HUDEP-2 (cell line): ENCODE results near the gene OTOS.

Experiments used
- DNase-seq, 76 experiments: peaks; one replicate each; lab custom pipeline; 2025; ENCODE audit not compliant: unreplicated experiment in 76 of 76; lab: John Stamatoyannopoulos, UW

Gene OTOS

DNA sequence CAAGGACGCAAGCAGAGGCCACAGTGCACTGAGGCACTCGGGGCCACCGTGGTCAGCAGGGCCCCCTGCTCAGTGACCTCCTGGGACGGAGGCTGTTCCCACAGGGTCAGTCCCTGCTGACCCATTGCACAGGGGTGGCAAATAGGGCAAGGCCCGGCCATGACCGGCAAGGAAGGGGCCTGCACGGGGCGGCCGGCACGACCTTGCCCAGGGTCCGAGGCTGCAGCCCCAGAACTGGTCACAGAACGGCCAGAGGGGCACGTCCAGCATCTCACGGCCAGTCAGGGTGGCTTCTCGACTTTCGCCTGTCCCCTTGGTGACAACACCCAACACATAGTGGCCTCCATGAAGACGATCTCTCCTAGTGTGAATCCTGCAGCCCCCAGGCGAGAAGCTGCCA, 27.6 kb upstream of the OTOS start:
- DNase-seq, result no peak

DNA sequence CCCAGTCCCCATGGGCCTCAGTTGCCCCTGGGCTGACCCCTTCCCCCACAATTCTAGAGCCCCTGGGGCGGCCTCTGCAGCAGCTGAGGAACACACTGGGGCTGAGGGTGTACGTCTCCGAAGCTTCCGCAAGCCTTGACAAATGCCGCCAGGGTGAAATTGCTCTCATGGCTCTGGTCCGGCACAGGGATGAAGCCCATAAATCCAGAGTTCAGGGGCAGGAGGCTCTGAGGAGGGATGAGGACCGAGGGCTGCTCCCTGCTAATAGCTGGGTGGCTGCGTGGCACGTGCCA, 27.1 kb upstream of the OTOS start:
- no peak for DNase-seq

DNA sequence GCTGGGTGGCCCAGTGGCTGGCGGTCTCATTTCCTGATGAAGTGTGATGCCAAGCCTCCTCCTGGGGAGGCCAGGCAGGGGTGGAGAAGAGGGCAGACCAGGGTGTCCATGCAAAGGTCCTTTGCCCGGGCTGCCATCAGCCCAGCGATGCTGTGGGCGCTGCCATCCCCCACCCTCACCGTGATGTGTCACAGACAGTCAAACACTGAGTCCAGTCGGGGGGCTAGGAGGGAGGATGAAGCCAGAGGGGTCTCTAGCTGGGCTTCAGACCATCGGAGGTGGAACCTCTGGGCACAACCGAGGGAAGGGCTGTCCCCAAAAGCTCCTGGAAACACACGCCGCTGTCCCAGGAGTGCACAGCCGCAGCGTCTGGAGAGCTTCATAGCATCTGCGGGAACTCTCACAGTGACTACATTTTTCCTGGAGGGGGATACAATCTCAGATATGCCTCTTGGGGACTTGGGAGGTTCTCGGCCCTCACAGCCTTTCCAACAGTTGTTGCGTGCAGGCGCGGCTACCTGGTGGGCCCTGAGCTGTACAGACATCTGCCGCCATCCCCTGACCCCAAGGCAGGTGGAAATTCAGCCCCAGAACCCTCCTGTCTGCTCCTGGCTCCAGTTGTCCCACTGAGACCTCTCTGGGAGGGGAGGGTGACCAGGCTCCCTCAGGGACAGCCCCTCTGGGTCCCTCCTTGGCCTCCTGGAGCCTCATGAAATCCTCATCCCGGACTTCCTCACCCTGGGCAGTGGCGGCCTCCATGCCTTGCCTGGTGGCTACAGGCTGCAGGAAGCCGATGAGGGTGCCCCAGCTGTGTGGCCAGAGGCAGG, 26.5 kb upstream of the OTOS start:
- no peak for DNase-seq

DNA sequence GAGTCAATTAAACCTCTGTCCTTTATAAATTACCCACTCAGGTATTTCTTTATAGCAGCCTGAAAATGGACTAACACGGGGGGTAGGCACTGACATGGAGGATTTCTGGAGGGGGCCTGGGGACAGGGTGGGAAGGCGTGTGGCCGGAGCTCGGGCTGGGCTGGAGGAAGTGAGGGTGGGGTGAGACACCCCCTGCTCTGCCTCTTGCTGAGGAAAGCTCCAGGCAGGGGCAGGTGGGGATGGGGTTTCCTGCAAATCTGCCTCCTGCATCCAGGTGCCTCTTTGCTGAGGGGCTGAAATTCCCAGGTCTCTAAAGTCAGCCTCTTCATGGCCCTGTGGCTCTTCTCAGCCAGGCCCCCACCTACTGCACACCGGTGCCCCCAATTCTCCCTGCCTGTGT, 25.7 kb upstream of the OTOS start:
- DNase-seq, result no peak

DNA sequence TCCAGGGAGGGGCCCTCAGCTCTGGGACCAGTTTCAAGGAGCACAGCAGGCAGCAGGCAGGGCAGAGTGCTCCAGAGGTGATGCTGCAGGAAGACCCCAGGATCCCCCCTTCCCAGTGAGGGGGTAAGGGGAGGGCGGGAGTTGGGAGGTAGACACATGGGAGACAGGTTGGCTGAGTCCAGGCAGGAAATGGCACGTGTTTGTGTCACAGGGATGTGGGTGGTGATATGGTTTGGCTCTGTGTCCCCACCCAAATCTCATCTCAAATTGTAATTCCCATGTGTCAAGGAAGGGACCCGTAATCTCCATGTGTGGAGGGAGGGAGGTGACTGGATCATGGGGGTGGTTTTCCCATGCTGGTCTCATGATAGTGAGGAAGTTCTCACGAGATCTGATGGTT, 25.2 kb upstream of the OTOS start:
- DNase-seq, result no peak

DNA sequence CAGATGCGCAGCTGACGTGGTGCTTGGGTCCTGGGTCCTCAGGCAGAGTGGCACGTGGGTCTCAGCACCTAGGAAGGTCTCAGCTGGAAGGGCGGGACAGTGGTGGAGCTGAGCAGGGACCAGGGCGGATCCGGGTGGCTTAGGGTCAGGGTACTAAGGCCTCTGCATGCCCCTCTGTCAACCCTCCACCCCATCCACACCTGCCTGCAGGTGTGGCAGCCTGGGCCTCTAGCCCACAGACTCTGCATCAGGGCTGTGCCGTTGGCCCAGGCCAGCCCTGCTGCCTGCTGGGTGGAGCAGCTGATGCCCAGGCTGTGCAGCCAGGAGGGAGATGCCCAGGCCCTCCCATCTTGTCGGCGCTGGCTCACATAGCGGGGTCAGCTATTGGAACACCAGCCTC, 24.6 kb upstream of the OTOS start:
- no peak for DNase-seq

DNA sequence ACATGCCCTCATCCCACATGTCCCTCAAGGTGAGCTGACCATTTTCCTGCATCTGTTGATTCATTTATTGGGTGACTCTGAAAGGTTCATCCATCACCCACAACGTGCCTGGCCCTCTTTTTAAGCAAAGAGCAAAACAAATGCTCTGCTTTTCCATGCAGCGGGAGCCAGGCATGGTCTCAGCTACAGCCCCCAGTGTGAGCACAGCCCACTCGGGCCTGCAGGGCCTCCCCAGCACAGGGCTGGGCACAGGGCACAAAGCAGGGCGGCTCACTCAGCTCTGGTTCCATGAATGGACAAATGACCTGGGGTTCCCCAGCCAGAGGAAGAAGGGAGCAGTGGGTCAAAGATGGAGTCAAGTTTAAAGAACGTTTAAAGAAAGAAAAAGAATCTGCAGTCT, 24.1 kb upstream of the OTOS start:
- DNase-seq, result no peak

DNA sequence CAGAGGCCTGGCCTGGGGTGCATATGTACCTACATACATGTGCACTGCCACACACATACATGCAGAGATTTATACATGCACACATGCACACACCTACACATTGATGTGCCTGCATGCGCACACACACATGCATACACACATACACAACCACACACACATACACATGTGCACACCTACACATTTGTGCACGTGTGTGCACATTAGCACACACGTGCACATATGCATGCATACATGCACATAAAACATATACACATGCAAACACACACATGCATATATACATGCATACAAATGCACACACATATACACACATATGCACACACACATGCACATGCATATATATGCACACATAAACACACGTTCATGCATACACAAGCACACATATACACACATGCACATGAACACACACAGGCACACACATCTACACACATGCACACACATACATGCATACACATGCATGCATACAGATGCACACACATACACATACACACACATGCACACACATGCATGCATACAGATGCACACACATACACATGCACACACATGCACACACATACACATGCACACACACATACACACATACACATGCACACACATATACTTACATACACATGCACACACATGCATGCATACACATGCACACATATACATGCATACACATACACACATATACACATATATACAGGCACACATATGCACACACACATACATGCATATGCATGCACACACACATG, 23.6 kb upstream of the OTOS start:
- no peak for DNase-seq

DNA sequence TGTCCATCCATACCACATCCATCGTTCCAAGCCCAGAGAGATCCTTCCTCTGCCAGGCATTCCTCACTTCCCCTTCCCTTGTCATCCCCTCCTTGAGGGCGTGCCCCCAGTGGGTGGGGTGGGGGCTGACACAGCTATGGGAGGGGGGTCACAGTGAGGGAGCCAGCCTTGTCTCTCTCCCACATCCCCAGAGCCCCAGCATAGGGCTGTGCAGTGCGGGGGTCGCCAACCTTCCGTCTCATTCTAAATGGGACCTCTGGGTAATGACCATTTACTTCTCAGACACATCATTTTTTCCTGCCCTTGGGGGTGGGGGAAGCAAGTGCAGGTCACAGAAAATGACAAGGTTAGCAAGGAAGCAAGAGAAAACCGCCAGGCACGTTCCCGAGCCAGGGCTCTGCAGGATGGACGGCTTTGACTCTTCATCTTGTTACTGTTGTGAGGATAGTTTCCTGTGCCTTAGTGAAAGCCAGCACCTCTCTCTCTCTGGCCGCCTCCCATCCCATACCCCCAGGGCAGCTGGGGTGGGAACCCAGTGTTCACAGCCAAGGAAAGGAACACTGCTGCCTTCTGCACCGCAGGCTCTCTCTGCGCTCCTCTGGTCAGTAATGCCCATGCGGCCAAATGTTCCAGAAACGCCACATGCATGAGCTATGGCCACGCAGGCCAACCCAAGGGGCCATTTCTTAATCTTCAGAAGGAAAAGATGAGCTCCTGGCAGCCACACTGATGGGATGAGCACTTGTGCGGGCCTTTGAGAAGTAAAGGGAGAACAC, 22.7 kb upstream of the OTOS start:
- DNase-seq, result no peak

DNA sequence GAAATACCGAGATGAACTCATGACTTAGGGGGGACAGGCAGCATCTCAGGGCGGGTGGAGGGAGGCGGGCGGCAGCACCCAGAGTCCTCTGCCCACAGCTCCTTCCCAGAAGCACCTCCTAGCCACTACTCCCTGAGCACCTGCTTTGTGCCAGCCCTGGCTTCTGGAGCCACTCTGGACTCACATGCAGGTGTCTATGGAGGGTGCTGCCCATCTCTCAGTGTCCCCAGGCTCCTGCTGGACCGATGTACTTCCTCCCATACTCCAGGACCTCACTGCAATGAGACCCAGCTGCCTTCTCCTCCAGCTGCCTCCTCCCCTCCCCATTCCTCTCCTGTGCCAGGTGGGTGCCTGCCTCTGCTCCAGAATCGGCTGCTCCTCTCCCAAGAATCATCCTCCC, 22.1 kb upstream of the OTOS start:
- no peak for DNase-seq

DNA sequence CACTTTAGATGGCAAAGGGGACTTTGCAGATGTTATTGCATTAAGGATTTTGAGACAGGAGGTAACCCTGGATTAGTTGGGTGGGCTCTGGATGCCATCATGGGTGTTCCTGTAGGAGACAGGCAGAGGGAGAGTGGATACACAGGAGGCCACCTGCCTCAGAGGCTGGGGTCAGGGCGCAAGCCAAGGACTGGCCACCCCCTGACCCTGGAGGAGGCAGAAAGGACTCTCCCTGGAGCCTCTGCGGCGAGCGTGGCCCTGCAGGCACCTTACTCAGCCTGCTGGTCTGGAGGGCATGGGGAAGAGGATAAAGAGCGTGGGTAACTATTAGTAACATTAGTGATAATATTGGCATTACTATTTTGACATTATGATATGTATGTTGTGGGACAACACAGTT, 21.6 kb upstream of the OTOS start:
- no peak for DNase-seq

DNA sequence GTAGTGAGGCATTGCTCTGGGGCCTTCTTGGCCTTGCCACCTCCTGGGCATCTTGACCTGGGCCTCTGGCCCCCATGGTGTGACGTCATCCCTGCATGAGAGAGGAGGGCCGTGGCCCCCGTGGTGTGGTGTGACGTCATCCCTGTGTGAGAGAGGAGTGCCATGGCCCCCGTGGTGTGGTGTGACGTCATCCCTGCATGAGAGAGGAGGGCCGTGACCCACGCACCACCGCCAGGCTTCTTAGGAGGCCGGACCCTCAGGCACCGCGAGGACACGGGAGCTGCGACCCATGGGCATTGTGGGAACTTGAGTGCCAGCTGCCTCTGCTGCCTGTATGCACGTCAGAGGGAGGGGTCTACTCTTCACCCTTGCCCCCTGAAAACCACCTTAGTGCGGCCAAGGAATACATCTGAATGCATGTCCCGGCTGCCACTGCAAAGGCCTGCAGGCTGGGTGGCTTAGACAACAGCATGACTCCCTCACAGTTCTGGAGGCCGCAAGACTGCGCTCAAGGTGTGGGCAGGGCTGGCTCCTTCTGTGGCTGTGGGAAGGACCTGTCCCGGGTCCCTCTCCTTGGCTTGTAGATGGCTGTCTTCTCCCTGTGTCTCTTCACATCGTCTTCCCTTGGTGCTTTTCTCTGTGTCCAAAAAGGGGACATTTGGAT, 20.8 kb upstream of the OTOS start:
- DNase-seq, result no peak

DNA sequence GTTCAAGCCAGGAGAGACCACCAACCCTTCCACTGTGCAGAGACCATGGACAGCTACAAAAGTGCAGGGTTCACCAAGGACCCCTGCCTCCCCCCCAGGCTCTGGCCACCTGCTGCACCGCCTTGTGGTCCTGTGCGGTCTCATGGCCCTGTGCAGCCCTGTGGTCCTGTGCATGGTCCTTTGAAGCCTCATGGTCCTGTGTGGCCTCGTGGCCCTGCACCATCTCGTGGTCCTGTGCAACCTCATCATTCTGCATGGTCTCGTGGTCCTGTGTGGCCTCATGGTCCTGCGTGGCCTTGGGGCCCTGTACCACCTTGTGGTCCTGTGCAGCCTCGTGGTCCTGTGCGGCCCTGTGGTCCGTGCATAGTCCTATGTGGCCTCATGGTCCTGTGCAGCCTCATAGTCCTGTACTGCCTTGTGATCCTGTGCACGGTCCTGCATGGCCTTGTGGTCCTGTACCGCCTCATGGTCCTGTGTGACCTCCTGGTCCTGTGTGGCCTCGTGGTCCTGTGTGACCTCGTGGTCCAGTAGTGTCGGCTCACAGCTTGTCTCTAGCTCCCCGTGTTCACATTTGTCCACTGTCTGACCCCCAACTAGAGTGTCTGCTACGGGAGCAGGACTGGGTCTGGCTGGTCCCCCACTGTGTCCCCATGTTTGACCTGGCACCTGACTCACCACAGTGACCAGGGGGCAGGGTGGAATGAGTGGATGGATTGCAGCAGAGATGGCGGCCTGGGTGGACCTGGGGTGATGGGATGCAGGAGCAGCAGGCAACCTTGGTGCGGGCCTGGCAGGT, 20.0 kb upstream of the OTOS start:
- no peak for DNase-seq

DNA sequence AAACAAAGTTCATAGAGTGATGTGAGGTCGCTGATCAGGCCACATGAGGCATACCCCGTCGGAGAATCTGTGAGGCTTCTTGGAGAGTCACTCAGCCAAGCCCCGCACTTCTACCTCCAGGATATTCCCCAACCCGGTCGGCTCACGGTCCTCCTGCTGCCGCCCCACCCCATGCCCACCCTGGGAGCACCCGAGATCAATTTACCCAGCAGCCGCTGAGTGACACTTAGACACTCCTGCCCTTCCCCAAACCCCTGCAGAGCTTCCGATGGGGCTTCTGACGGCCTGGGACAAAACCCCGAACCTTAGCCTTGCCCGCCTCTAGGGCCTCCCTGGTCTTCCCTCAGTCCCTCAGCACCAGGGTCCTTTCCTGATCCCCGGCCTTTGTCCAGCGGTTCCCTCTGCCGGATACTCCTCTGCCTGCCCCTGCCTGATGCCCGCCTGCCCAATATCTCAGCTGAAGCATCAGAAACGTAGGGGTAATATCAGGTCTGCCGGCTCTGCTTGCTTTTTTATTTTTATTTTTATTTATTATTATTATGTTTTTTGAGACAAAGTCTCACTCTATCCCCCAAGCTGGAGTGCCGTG, 18.9 kb upstream of the OTOS start:
- no peak for DNase-seq

DNA sequence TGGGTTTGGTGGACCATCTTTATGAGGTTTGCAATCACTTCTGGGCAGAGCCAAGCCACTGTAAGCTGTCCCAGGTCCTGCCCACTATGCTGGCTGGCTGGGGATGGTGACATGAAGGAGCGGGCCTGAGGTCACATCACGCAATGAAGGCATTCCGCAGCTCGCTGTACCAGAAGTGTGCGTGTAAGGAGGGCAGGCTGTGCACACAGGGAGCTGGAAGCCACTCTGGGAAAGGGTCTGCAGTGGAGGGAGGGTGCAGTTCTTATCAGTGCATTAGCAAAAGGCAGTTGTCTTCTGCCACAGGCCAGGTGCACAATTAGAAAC, 16.7 kb upstream of the OTOS start:
- no peak for DNase-seq

DNA sequence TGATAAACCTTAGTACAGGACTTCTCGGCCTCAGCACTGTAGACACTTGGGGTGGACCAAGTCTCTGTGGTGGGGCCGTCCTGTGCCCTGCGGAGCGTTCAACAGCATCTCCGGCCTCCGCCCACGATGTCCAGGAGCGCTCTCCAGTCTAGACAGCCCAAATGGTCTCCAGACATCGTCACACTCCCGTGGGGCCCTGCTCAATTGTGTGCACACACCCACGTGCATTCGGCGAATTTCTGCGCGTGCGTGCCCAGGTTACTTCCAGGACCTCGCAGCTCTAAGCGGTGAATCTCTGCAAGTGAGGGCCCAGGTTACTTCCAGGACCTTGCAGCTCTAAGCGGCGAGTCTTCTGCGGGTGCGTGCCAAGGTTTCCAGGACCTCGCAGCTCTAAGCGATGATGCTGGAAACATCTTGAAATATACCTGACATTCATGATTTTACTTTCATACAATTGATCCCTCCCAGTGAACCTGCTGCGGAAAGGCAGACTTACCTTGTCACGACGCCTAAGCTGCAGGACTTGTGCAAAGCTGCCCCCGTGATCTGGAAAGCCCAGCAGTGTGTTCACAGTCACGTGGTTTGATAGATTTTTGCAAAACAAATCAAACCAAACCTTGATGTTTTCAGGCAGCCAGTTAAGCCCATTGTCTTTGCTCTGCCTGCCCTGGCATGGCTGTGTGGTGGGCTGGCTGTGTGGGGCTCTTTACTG, 16.1 kb upstream of the OTOS start:
- no peak for DNase-seq

DNA sequence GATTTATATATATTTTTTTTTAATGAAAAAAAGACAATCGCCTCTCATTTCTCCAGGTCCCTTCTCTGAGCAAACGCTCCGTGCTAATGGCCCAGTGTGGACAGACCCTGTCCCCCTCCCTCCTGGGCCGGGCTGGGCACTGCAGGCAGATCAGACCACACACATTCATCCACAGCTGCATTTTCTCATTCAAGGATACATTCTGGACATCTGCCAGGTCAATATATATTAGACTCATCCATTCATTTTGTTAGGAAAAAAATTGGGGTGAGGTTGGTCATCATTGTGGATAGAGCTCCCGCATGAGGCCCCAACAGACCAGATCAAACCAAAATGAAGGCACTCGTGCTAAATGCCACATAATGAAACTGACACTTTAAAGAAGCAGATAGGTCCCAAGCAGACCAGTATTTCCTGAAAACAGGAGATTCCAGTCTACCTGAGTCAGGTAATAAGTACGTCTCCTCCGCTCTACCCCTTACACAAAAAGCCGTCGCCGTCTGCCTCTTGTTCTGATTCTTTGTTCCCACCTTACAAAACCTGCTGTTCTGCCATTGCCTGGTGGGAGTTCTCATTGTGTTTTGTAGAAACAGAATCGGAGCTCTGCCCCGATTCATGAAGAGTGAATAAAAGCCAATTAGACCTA, 15.4 kb upstream of the OTOS start:
- DNase-seq, result no peak

DNA sequence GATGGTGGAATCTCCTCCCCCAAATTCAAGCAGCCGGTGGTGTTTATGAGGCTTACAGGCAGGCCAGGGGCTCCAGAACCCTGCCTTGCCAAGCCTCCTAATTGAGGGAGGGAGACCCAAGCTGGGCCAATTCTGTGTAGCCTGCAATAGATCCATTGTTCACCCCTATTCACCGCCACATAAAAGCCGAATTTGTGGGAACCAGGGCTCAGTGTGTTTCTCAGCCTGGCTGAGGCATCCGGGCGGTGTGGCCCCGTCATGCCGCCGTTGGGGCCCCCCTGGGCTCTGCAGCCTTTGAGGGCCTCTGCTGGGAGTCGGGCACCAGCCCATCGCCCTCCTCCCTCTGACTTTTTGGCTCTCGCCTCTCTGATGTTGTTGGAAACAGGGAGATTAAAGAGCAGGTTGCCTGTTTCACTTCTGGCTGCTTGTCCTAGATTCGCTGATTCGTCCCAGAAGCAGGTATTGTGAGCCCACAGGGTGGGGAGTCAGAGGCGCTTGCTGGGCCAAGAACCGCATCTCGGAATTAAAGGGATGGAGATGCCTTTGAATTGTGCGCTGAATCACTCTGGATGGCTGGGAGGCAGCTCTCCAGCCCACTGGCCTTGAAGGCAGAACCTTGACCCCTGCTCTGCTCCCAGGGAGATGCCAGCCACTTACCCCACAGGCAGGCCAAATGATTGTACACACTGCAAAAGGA, 14.7 kb upstream of the OTOS start:
- DNase-seq, result no peak

DNA sequence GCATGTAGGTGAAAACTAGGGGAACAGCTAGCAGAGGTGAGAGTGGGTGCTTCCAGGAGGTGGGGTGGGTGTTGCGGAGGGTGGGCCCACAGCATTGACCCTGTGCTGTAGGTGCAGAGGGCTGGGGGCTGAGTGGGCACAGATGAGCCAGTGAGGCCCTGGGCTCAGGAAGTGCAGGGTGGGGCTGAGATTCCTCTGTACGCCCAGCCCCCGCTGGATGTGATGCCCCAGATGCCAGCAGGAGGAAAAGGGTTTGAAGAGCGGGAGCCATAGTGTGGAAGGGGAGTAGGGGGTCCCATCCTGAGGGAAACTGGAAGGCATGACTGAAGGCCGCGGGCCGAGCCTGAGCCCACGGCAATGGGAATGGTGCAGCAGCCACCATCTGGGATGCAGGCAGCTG, 14.1 kb upstream of the OTOS start:
- no peak for DNase-seq
